ENCODE measurements around the gene CSNK1A1.
"Not testable (repeated sequence)": the region's sequence is repeated elsewhere in the genome, so short reads cannot be mapped to it uniquely, and the experiment has no call there.

Gene CSNK1A1
- total RNA-seq: 166 to 192 (median 186) reads per million in 4 donors

GRCh38 chr5:149551227-149552037 lies at the start of gene CSNK1A1:
Gene CSNK1A1 (minus strand): TSS chr5:149551439. CDS start chr5:149550964, 475 bp downstream.
- DNase-seq: peak; percentile 98 to 99 (median 98)

- DNase-seq: no peak
These were observed 49.7 kb upstream of the CSNK1A1 start for GRCh38 chr5:149600932-149601331.

- no peak for DNase-seq
These were observed 48.1 kb upstream of the CSNK1A1 start for GRCh38 chr5:149599375-149599774.

GRCh38 chr5:149598966-149599365 lies 47.7 kb upstream of the CSNK1A1 start:
- DNase-seq: no peak

GRCh38 chr5:149598234-149598633 lies 47.0 kb upstream of the CSNK1A1 start:
- not testable (repeated sequence) for DNase-seq

GRCh38 chr5:149597618-149598017 lies 46.4 kb upstream of the CSNK1A1 start:
- no peak for DNase-seq

GRCh38 chr5:149596712-149597111 lies 45.5 kb upstream of the CSNK1A1 start:
- DNase-seq: no peak

- DNase-seq: not testable (repeated sequence)
These were observed 43.9 kb upstream of the CSNK1A1 start for GRCh38 chr5:149595105-149595504.

GRCh38 chr5:149594206-149594895 lies 43.1 kb upstream of the CSNK1A1 start:
- DNase-seq: no peak

- DNase-seq: no peak
These were observed 42.1 kb upstream of the CSNK1A1 start for GRCh38 chr5:149593370-149593769.

- DNase-seq: no peak
These were observed 37.7 kb upstream of the CSNK1A1 start for GRCh38 chr5:149588936-149589335.

- DNase-seq: peak in 1 of 5 donors; percentile 19
These were observed 35.6 kb upstream of the CSNK1A1 start for GRCh38 chr5:149586708-149587318.

- DNase-seq: no peak
These were observed 34.7 kb upstream of the CSNK1A1 start for GRCh38 chr5:149585910-149586309.

- no peak for DNase-seq
These were observed 32.9 kb upstream of the CSNK1A1 start for GRCh38 chr5:149584121-149584520.

- no peak for DNase-seq
These were observed 32.2 kb upstream of the CSNK1A1 start for GRCh38 chr5:149583394-149583793.

- no peak for DNase-seq
These were observed 30.9 kb upstream of the CSNK1A1 start for GRCh38 chr5:149581931-149582768.

- DNase-seq: peak in 4 of 5 donors; percentile 9 to 24 (median 15)
These were observed 30.1 kb upstream of the CSNK1A1 start, which contains the start of gene ARHGEF37 for GRCh38 chr5:149581192-149581861. Gene ARHGEF37 (plus strand): TSS chr5:149581498. CDS start chr5:149597770, 16,272 bp downstream.

- no peak for DNase-seq
These were observed 29.6 kb upstream of the CSNK1A1 start for GRCh38 chr5:149580808-149581191.

- no peak for DNase-seq
These were observed 27.7 kb upstream of the CSNK1A1 start for GRCh38 chr5:149578896-149579295.

- peak in 1 of 5 donors; percentile 69 for DNase-seq
These were observed 24.8 kb upstream of the CSNK1A1 start for GRCh38 chr5:149576021-149576420.

- no peak for DNase-seq
These were observed 23.9 kb upstream of the CSNK1A1 start for GRCh38 chr5:149575131-149575530.

Data from T-helper 1 cell (primary cell).